Mammary epithelial cell (primary cell): ENCODE data around the gene INO80B.

Source experiments
- EZH2 ChIP-seq: IDR thresholded peaks from 2 replicates; pipeline ENCODE4 v1.6.1; 2012; ENCODE audit warnings: low read length, inconsistent platforms, borderline replicate concordance
- TF ChIP-seq, protein P1 (sequence below), 2 donors: IDR thresholded peaks in 1 of 2; conservative IDR thresholded peaks in 1 of 2; 2 replicates each; pipeline ENCODE4 v1.5.1; 2011 to 2012; ENCODE audit warnings: inconsistent platforms in 2 of 2, low read length in 2 of 2, mild to moderate bottlenecking in 2 of 2, control low read depth in 1 of 2, low read depth in 1 of 2; ENCODE audit not compliant: insufficient read depth in 1 of 2; ENCODE audit errors: extremely low read depth in 1 of 2

DNA sequence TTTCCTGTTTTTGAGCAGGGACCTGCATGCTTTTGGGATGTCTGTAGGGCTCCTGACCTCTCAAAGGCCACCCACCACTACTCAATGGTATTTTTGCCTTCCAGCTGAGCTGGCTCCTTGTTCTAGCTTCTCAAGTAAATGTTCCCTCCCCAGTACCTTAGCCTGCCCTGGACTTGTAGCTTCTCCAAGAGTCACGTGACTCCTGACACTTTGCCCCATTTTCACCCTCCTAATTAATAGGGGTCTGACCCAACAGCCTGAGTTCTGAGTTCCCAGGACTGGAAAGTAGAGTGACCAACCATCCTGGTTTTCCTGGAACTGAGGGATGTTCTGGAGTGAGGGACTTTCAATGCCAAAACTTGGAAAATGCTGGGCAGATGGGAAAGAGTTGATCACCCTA is 40.6 kb downstream of the INO80B start:
- TF ChIP-seq EZH2, result no peak
- TF ChIP-seq, protein P1, sequence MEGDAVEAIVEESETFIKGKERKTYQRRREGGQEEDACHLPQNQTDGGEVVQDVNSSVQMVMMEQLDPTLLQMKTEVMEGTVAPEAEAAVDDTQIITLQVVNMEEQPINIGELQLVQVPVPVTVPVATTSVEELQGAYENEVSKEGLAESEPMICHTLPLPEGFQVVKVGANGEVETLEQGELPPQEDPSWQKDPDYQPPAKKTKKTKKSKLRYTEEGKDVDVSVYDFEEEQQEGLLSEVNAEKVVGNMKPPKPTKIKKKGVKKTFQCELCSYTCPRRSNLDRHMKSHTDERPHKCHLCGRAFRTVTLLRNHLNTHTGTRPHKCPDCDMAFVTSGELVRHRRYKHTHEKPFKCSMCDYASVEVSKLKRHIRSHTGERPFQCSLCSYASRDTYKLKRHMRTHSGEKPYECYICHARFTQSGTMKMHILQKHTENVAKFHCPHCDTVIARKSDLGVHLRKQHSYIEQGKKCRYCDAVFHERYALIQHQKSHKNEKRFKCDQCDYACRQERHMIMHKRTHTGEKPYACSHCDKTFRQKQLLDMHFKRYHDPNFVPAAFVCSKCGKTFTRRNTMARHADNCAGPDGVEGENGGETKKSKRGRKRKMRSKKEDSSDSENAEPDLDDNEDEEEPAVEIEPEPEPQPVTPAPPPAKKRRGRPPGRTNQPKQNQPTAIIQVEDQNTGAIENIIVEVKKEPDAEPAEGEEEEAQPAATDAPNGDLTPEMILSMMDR (conservative IDR thresholded peaks at IDR 0.05 in 1 of 2, IDR thresholded peaks at IDR 0.05 in 1 of 2; ENCODE audit: extremely low read depth in 1 of 2, insufficient read depth in 1 of 2, low read depth in 1 of 2, low read length in 2 of 2), result no peak
